Epithelial cell of proximal tubule (primary cell): ENCODE data around the gene CDC14A. TPM values are rescaled to one million over a fixed set of nuclear protein-coding genes. Genes with fewer than 3 reads are reported as not detected.

Experiments used
- DNase-seq: peaks from one replicate; pipeline ENCODE4 v3.0.0-alpha.2; 2011; ENCODE audit warnings: low read depth
- H3K4me3 ChIP-seq: 2 replicates; pipeline ENCODE4 v1.5.1; 2011; ENCODE audit warnings: low read depth, mild to moderate bottlenecking, low read length
- total RNA-seq: library from RNA; depleted of rRNA; stranded (reverse); fragments of >200 nt; gene quantifications from 2 replicates; pipeline ENCODE4 v1.2.3, GENCODE V29; 2015
- TF ChIP-seq, protein P1 (sequence below): conservative IDR thresholded peaks from 2 replicates; pipeline ENCODE4 v1.5.1; 2012; ENCODE audit warnings: low read depth, mild to moderate bottlenecking, low read length

Gene CDC14A
- total RNA-seq, 1 donor from 2014 or later: 7.4 TPM

- DNase-seq: no peak
- TF ChIP-seq, protein P1, sequence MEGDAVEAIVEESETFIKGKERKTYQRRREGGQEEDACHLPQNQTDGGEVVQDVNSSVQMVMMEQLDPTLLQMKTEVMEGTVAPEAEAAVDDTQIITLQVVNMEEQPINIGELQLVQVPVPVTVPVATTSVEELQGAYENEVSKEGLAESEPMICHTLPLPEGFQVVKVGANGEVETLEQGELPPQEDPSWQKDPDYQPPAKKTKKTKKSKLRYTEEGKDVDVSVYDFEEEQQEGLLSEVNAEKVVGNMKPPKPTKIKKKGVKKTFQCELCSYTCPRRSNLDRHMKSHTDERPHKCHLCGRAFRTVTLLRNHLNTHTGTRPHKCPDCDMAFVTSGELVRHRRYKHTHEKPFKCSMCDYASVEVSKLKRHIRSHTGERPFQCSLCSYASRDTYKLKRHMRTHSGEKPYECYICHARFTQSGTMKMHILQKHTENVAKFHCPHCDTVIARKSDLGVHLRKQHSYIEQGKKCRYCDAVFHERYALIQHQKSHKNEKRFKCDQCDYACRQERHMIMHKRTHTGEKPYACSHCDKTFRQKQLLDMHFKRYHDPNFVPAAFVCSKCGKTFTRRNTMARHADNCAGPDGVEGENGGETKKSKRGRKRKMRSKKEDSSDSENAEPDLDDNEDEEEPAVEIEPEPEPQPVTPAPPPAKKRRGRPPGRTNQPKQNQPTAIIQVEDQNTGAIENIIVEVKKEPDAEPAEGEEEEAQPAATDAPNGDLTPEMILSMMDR: no peak
- no peak overlapping the region for H3K4me3 ChIP-seq
These were observed 43.5 kb upstream of the CDC14A start for GRCh38 chr1:100308777-100309176.

DNA sequence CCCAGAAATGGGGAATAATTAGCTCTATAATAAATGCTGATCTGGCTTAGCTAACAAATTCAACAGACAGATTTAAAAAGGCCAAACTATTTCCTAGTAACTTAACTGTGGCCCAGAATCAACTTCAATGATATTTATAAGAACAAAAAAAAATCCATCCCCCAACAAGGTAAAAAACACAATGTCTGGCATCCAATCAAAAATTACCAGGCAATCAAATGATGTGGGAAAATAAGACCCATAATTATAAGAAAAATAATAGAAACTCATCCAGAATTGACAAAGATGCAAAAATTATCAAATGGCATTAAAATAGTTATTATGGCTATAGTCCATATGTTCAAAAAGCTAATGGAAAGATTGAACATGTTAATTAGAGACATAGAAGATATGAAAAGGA, 42.4 kb upstream of the CDC14A start:
- no peak for DNase-seq
- TF ChIP-seq, protein P1: no peak
- H3K4me3 ChIP-seq: no peak overlapping the region

DNA sequence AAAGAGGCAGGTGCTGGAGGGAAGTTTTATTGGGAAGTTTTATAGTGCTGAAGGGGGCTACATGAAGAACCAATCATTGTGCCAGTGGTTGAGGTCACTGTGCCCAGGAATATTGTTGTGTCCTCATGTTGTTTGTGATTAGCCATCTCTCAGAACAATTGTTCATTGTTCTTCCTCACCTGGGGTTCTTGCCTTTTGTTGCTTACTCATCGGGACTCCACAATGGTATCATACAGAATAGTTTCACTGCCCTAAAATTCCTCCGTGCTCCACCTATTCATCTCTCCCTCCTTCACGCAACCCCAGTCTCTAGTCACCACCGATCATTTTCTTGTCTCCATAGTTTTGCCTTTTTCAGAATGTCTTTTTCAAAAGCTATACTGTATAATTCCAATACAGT, 38.9 kb upstream of the CDC14A start:
- H3K4me3 ChIP-seq: no peak overlapping the region
- DNase-seq: no peak
- TF ChIP-seq, protein P1: no peak

- TF ChIP-seq, protein P1: no peak
- no peak for DNase-seq
These were observed 35.7 kb upstream of the CDC14A start for GRCh38 chr1:100316622-100317021.

GRCh38 chr1:100320311-100321099, 31.8 kb upstream of the CDC14A start:
- TF ChIP-seq, protein P1: no peak
- DNase-seq: no peak

More at GRCh38 chr1:100316622-100317021, 35.7 kb upstream of the CDC14A start:
- no peak overlapping the region for H3K4me3 ChIP-seq

GRCh38 chr1:100321100-100321493, 31.2 kb upstream of the CDC14A start:
- DNase-seq: no peak
- no peak overlapping the region for H3K4me3 ChIP-seq
- TF ChIP-seq, protein P1: no peak

More at GRCh38 chr1:100320311-100321099, 31.8 kb upstream of the CDC14A start:
- H3K4me3 ChIP-seq: no peak overlapping the region

GRCh38 chr1:100321506-100321905, 30.8 kb upstream of the CDC14A start:
- no peak for DNase-seq
- TF ChIP-seq, protein P1: no peak
- H3K4me3 ChIP-seq: no peak overlapping the region
